ENCODE measurements around the gene SETD5. TPM values are rescaled to one million over a fixed set of nuclear protein-coding genes. Genes with fewer than 3 reads are reported as not detected.

The SETD5 gene
- total RNA-seq, 2 donors from 2014 or later = 36.9 to 49.4 TPM

DNA sequence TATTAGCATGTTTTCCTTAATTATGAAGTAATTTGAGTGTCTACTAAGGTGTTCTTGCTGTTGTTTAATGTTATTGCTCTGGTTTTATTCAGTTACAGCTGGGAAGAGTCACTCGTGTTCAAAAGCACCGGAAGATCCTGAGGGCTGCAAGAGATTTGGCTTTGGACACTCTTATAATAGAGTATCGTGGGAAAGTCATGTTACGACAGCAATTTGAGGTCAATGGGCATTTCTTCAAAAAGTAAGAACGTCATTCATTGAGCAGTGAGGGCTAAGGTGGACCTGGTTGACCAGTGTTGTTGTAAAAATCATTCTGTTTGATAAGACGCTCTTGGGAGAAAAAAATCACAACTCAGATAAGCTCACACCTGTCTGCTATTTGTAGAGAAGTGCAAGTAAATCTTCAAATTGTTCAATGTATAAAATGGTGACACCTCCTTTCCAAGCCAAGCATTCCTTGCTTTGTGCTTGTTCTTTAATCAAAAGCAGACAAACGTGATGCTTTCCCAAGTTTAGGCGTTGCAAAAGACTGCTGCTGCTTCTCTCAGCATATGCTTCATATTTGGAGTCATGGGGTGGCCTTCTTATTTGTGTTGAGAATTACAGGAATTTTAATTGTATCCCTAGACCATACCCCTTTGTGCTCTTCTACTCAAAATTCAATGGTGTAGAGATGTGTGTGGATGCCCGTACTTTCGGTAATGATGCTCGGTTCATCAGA, 44.2 kb downstream of the SETD5 start:
- H3K27me3 ChIP-seq = no peaks in the 10 kb centered on the region
- H3K36me3 ChIP-seq = peaks cover 91% of the 10 kb centered on the region
- H3K4me3 ChIP-seq = no peak overlapping the region
- H3K4me1 ChIP-seq = no peaks in the 10 kb centered on the region
- H3K9me3 ChIP-seq = no peaks in the 10 kb centered on the region
- TF ChIP-seq, protein P1, sequence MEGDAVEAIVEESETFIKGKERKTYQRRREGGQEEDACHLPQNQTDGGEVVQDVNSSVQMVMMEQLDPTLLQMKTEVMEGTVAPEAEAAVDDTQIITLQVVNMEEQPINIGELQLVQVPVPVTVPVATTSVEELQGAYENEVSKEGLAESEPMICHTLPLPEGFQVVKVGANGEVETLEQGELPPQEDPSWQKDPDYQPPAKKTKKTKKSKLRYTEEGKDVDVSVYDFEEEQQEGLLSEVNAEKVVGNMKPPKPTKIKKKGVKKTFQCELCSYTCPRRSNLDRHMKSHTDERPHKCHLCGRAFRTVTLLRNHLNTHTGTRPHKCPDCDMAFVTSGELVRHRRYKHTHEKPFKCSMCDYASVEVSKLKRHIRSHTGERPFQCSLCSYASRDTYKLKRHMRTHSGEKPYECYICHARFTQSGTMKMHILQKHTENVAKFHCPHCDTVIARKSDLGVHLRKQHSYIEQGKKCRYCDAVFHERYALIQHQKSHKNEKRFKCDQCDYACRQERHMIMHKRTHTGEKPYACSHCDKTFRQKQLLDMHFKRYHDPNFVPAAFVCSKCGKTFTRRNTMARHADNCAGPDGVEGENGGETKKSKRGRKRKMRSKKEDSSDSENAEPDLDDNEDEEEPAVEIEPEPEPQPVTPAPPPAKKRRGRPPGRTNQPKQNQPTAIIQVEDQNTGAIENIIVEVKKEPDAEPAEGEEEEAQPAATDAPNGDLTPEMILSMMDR (IDR thresholded peaks at IDR 0.05) = no peak
- DNase-seq (ENCODE audit: low spot score) = no peak
- no peak overlapping the region for H3K27ac ChIP-seq

DNA sequence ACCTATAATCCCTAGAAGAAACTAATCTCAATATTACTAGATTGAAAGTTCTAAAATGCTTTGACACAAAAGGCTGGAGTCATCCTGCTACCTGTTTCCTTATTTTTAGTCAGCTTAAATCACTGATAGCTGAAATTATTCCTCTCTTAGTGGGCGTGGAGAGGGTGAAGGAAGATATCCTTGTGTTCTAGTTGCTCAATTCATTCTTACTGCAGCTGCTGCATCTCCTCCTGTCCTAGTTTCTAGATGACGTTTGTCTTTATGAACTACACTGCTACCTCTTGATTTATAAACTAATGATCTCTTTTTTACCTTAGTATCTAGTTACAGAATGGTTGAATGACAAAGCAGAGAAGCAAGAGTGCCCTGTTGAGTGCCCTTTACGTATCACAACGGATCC, 50.7 kb downstream of the SETD5 start:
- no peak overlapping the region for H3K27ac ChIP-seq
- H3K27me3 ChIP-seq = no peaks in the 10 kb centered on the region
- TF ChIP-seq, protein P1 (IDR thresholded peaks at IDR 0.05) = no peak
- H3K9me3 ChIP-seq = no peaks in the 10 kb centered on the region
- no peak for DNase-seq (ENCODE audit: low spot score)
- H3K36me3 ChIP-seq = peaks cover 84% of the 10 kb centered on the region
- no peaks in the 10 kb centered on the region for H3K4me1 ChIP-seq
- H3K4me3 ChIP-seq = no peak overlapping the region

DNA sequence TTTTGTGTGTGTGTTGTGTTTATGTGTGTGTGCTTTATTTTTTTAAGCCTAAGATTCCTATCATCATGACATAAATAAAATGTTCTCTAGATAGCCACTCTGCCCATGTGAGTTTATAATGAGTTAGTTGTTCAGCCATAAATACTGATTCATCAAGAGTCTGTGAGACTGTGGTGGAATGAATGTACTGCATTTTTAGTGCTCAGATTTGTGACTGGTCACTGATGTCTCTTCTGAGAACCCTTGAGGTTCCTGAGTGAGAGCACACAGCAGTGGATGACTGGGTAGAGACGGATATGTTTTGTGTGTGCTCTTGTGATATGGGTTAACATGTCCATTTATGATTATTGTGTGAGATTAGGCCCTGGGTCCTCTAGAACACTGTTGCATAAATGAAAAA, 51.2 kb downstream of the SETD5 start:
- H3K4me1 ChIP-seq = no peaks in the 10 kb centered on the region
- H3K36me3 ChIP-seq = peaks cover 84% of the 10 kb centered on the region
- DNase-seq (ENCODE audit: low spot score) = no peak
- no peak overlapping the region for H3K4me3 ChIP-seq
- H3K27me3 ChIP-seq = no peaks in the 10 kb centered on the region
- TF ChIP-seq, protein P1 (IDR thresholded peaks at IDR 0.05) = no peak
- no peak overlapping the region for H3K27ac ChIP-seq
- no peaks in the 10 kb centered on the region for H3K9me3 ChIP-seq

DNA sequence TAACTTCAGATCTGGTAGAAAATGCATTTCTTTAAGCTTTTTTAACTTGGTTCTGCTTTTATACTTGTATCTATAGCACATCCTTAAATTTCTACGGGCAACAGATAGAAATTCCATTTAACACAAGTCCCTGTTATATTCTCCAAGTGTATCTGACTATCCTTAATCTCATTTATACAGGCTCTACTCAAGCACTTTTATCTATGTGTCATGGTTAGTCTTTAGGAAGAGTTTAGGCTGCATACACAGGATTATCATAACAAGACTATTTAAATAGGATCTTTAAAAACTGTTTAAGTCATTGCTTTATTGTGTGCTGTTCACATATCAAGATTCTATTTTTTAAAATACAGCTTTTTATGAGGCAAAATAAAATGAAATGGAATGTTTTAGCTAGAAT, 52.7 kb downstream of the SETD5 start:
- no peak overlapping the region for H3K27ac ChIP-seq
- TF ChIP-seq, protein P1 (IDR thresholded peaks at IDR 0.05) = no peak
- no peaks in the 10 kb centered on the region for H3K27me3 ChIP-seq
- H3K4me1 ChIP-seq = no peaks in the 10 kb centered on the region
- no peak overlapping the region for H3K4me3 ChIP-seq
- no peak for DNase-seq (ENCODE audit: low spot score)
- H3K9me3 ChIP-seq = no peaks in the 10 kb centered on the region
- peaks cover 82% of the 10 kb centered on the region for H3K36me3 ChIP-seq

DNA sequence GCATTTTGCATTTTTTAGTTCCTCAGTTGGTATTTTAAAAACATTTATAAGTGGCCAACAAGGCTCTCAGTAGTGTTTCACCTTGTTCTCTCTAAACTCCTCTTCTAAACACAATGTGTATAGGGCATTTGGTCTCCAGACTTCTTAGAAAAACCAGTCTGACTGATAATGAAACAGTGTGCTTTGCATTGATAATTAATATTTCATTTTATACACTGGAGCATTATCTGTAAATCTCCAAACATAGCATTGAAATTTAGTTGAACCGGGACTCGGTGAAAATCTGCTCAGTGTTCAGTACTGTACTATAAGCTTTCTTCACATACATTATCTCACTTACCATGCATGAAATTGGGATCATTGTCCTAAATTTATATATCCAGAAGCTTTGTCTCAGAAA, 53.6 kb downstream of the SETD5 start:
- no peak overlapping the region for H3K27ac ChIP-seq
- no peaks in the 10 kb centered on the region for H3K27me3 ChIP-seq
- H3K36me3 ChIP-seq = peaks cover 82% of the 10 kb centered on the region
- H3K4me3 ChIP-seq = no peak overlapping the region
- TF ChIP-seq, protein P1 (IDR thresholded peaks at IDR 0.05) = no peak
- H3K4me1 ChIP-seq = no peaks in the 10 kb centered on the region
- DNase-seq (ENCODE audit: low spot score) = no peak
- no peaks in the 10 kb centered on the region for H3K9me3 ChIP-seq

DNA sequence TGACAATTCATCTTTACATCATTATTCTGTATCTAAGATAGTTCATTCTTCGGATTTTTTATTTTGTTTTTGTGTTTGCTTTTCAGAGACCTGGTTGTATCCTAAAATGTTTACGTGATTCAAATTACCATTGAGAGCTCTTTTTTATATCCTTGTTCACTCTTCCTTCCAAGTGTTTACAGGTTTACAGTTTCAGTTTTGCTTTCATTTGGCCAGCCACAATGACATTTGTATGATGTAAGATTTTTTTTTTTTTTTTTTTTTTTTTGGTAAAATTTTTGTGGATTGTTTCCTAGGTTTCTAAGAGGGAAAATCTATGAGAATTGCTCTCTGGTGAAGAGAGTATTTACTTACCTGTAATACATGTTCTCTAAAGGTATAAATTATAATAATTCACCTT, 55.0 kb downstream of the SETD5 start:
- Histone ChIP-seq H3K4me3 (no peak overlapping the region), H3K27me3 (no peaks in the 10 kb centered on the region), H3K9me3 (no peaks in the 10 kb centered on the region), H3K27ac (no peak overlapping the region), H3K36me3 (peaks cover 81% of the 10 kb centered on the region), H3K4me1 (no peaks in the 10 kb centered on the region)
- DNase-seq (ENCODE audit: low spot score) = no peak
- TF ChIP-seq, protein P1 (IDR thresholded peaks at IDR 0.05) = no peak

All from right atrium auricular region (tissue), 2 donors.